ENCODE data around the gene SERPINB1. TPM values are rescaled to one million over a fixed set of nuclear protein-coding genes. Genes with fewer than 3 reads are reported as not detected.
A peak's percentile ranks its signal among the peaks of the same experiment; 100 is the strongest.

The SERPINB1 gene
- polyA plus RNA-seq, 1 experiment = 22.4 TPM

GRCh38 chr6:2876210-2877056, 34.8 kb upstream of the SERPINB1 start:
- ChIA-PET CTCF (interaction anchor here (0.5 to 1.5 kb wide), 3 partner anchors 18 to 85 kb away, joined by 3 to 9 read pairs (median 3); no protein-coding TSS in a partner anchor), POLR2A (interaction anchor here (1.3 to 1.5 kb wide), 2 partner anchors 10 to 35 kb away, joined by 3 to 5 read pairs; partner anchors contain the start of gene SERPINB1)
- peak overlapping the region; percentile 81 for H3K27ac ChIP-seq (ENCODE audit: low read depth, low read length)
- TF ChIP-seq CTCF (IDR thresholded peaks at IDR 0.05; ENCODE audit: low read depth, low read length) = no peak
- peak; percentile 45 for DNase-seq (ENCODE audit: low read depth, low spot score)
- peak overlapping the region; percentile 37 for H3K4me3 ChIP-seq (ENCODE audit: low read depth, low read length)
- H3K27me3 ChIP-seq (ENCODE audit: control insufficient read depth, insufficient read depth, low read length) = peaks cover 7% of the 10 kb centered on the region
- no peaks in the 10 kb centered on the region; the same call in 1 of the 2 replicates for H3K9me3 ChIP-seq (ENCODE audit: control insufficient read depth, insufficient read depth, low read length)

GRCh38 chr6:2875359-2876191, 33.9 kb upstream of the SERPINB1 start:
- ChIA-PET CTCF (interaction anchor here (0.5 to 1.2 kb wide), 2 partner anchors 17 to 84 kb away, joined by 3 read pairs; no protein-coding TSS in a partner anchor), POLR2A (interaction anchor here (1.3 kb wide), 1 partner anchor 10 kb away, joined by 3 read pairs; no protein-coding TSS in a partner anchor)
- H3K4me3 ChIP-seq (ENCODE audit: low read depth, low read length) = peak overlapping the region; percentile 51
- no peaks in the 10 kb centered on the region; the same call in 1 of the 2 replicates for H3K9me3 ChIP-seq (ENCODE audit: control insufficient read depth, insufficient read depth, low read length)
- no peak overlapping the region for H3K27ac ChIP-seq (ENCODE audit: low read depth, low read length)
- DNase-seq (ENCODE audit: low read depth, low spot score) = no peak
- H3K27me3 ChIP-seq (ENCODE audit: control insufficient read depth, insufficient read depth, low read length) = peaks cover 4% of the 10 kb centered on the region
- no peak for TF ChIP-seq CTCF (IDR thresholded peaks at IDR 0.05; ENCODE audit: low read depth, low read length)

- no peak for TF ChIP-seq CTCF (IDR thresholded peaks at IDR 0.05; ENCODE audit: low read depth, low read length)
- Histone ChIP-seq H3K9me3 (ENCODE audit: control insufficient read depth, insufficient read depth, low read length) (peaks cover 6% of the 10 kb centered on the region; the same call in 1 of the 2 replicates), H3K27me3 (ENCODE audit: control insufficient read depth, insufficient read depth, low read length) (peaks cover 2% of the 10 kb centered on the region), H3K4me3 (ENCODE audit: low read depth, low read length) (no peak overlapping the region), H3K27ac (ENCODE audit: low read depth, low read length) (no peak overlapping the region)
- POLR2A ChIA-PET = no interaction called here
- CTCF ChIA-PET = interaction anchor here (0.5 kb wide), 1 partner anchor 41 kb away, joined by 4 read pairs; no protein-coding TSS in a partner anchor
- DNase-seq (ENCODE audit: low read depth, low spot score) = no peak
These were observed 32.0 kb upstream of the SERPINB1 start for GRCh38 chr6:2873643-2874042.

- H3K9me3 ChIP-seq (ENCODE audit: control insufficient read depth, insufficient read depth, low read length) = peaks cover 6% of the 10 kb centered on the region; the same call in 1 of the 2 replicates
- no peak for TF ChIP-seq CTCF (IDR thresholded peaks at IDR 0.05; ENCODE audit: low read depth, low read length)
- H3K27me3 ChIP-seq (ENCODE audit: control insufficient read depth, insufficient read depth, low read length) = peaks cover 2% of the 10 kb centered on the region
- no peak for DNase-seq (ENCODE audit: low read depth, low spot score)
- CTCF ChIA-PET = interaction anchor here (0.9 kb wide), 1 partner anchor 80 kb away, joined by 3 read pairs; no protein-coding TSS in a partner anchor
- POLR2A ChIA-PET = no interaction called here
- no peak overlapping the region for H3K4me3 ChIP-seq (ENCODE audit: low read depth, low read length)
- no peak overlapping the region for H3K27ac ChIP-seq (ENCODE audit: low read depth, low read length)
These were observed 31.0 kb upstream of the SERPINB1 start for GRCh38 chr6:2872423-2873358.

Measured in AG04450 (cell line).